Endothelial cell of umbilical vein (primary cell): ENCODE results near the gene MACROD2. TPM values are rescaled to one million over a fixed set of nuclear protein-coding genes. Genes with fewer than 3 reads are reported as not detected.

Experiments used
- BruUV-seq: library from RNA; stranded (reverse); fragments of 400-500 nt; replicated peaks from 2 replicates; lab custom pipeline; 2021; lab: Mats Ljungman, UMichigan
- CTCF ChIA-PET: fragments of 300-600, 350-600 bp; sonication (Branson Sonifier 250); formaldehyde crosslinking; loops from one replicate; lab custom pipeline; 2021; ENCODE audit warnings: antibody characterized with exemption, inconsistent platforms; lab: Charles Lee
- POLR2A ChIA-PET: fragments of 300-600, 350-600 bp; sonication (Branson Sonifier 250); formaldehyde crosslinking; loops from one replicate; lab custom pipeline; 2021; ENCODE audit warnings: antibody characterized with exemption, inconsistent platforms; lab: Charles Lee
- DNase-seq: peaks from one replicate; pipeline ENCODE4 v3.0.0-alpha.2; 2011; ENCODE audit warnings: low read depth, low spot score
- FAIRE-seq: peaks from 2 replicates; lab custom pipeline; 2011; peaks lifted over from hg19 to GRCh38; lab: Jason Lieb, UNC
- H2AFZ ChIP-seq: 2 replicates; pipeline ENCODE4 v1.6.0; 2012; ENCODE audit warnings: low read depth, low read length, control low read depth, inconsistent platforms
- H3K27ac ChIP-seq: 2 replicates; pipeline ENCODE4 v1.5.1; 2011; ENCODE audit warnings: low read depth, mild to moderate bottlenecking, control low read depth, low read length, moderate library complexity; ENCODE audit not compliant: insufficient read depth
- H3K27me3 ChIP-seq, 2 experiments: 2 replicates each; pipeline versions ENCODE4 v1.6.0 to v1.6.1; 2011; ENCODE audit warnings: low read length in 2 of 2, mixed read lengths in 1 of 2; ENCODE audit not compliant: control insufficient read depth in 2 of 2, insufficient read depth in 2 of 2
- H3K36me3 ChIP-seq, 2 experiments: 2 replicates in 1 of 2; 3 replicates in 1 of 2; pipeline ENCODE4 v1.5.1; 2011; ENCODE audit warnings: low read length in 2 of 2, mild to moderate bottlenecking in 1 of 2, moderate library complexity in 1 of 2; ENCODE audit not compliant: control insufficient read depth in 2 of 2, insufficient read depth in 2 of 2; ENCODE audit errors: extremely low read depth in 1 of 2
- H3K4me1 ChIP-seq: 3 replicates; pipeline ENCODE4 v1.5.1; 2011; ENCODE audit warnings: mild to moderate bottlenecking, low read length; ENCODE audit not compliant: control insufficient read depth, insufficient read depth; ENCODE audit errors: extremely low read depth
- H3K4me2 ChIP-seq: 2 replicates; pipeline ENCODE4 v1.6.1; 2011; ENCODE audit warnings: low read length, control low read depth, mixed read lengths; ENCODE audit not compliant: insufficient read depth
- H3K4me3 ChIP-seq, 3 experiments: fragments of 200-600 bp in 1 of 3; sonication (generic), shearing (Covaris generic) in 1 of 3; replicated peaks in 1 of 3; 2 replicates each; pipeline ENCODE4 v1.5.1; 2011 to 2016; ENCODE audit warnings: control low read depth in 3 of 3, low read length in 3 of 3, mild to moderate bottlenecking in 2 of 3, inconsistent platforms in 1 of 3, low read depth in 1 of 3, moderate library complexity in 1 of 3; ENCODE audit not compliant: insufficient read depth in 1 of 3
- H3K79me2 ChIP-seq: 2 replicates; pipeline ENCODE4 v1.6.0; 2012; ENCODE audit warnings: low read length, inconsistent platforms; ENCODE audit not compliant: control insufficient read depth, insufficient read depth
- H3K9ac ChIP-seq: replicated peaks from 2 replicates; pipeline ENCODE3; 2011; ENCODE audit warnings: low read length, control low read depth; ENCODE audit not compliant: insufficient read depth; ENCODE audit errors: extremely low read depth
- H3K9me1 ChIP-seq: replicated peaks from 3 replicates; pipeline ENCODE4 v1.6.0; 2011; ENCODE audit warnings: mild to moderate bottlenecking, low read length; ENCODE audit not compliant: control insufficient read depth, insufficient read depth; ENCODE audit errors: extremely low read depth
- H3K9me3 ChIP-seq: replicated peaks from 2 replicates; pipeline ENCODE4 v1.5.1; 2012; ENCODE audit warnings: low read length, inconsistent platforms; ENCODE audit not compliant: control insufficient read depth, insufficient read depth
- H4K20me1 ChIP-seq: replicated peaks from 2 replicates; pipeline ENCODE3; 2011; ENCODE audit warnings: mild to moderate bottlenecking, low read length; ENCODE audit not compliant: control insufficient read depth, insufficient read depth; ENCODE audit errors: extremely low read depth
- CTCF ChIP-seq, 2 donors: IDR thresholded peaks; 1 replicate in 1 of 2; 2 replicates in 1 of 2; pipeline ENCODE4 v1.5.1; 2011; ENCODE audit warnings: low read length in 2 of 2, mild to moderate bottlenecking in 2 of 2, moderate library complexity in 2 of 2, control low read depth in 1 of 2, inconsistent platforms in 1 of 2, low read depth in 1 of 2; ENCODE audit not compliant: insufficient read depth in 1 of 2; ENCODE audit errors: extremely low read depth in 1 of 2
- EZH2 ChIP-seq: IDR thresholded peaks from 2 replicates; pipeline ENCODE4 v1.6.1; 2012; ENCODE audit warnings: borderline replicate concordance, low read depth, mild to moderate bottlenecking, moderate library complexity, low read length, inconsistent platforms; ENCODE audit not compliant: severe bottlenecking
- FOS ChIP-seq: IDR thresholded peaks from 2 replicates; pipeline ENCODE4 v1.6.1; 2011; ENCODE audit warnings: mild to moderate bottlenecking, low read length, moderate library complexity, borderline replicate concordance; ENCODE audit not compliant: insufficient read depth
- GATA2 ChIP-seq: IDR thresholded peaks from 2 replicates; pipeline ENCODE4 v1.7.0; 2011; ENCODE audit warnings: low read depth, mild to moderate bottlenecking, moderate library complexity, mixed read lengths, low read length; ENCODE audit not compliant: insufficient read length, insufficient read depth
- JUN ChIP-seq: IDR thresholded peaks from 2 replicates; pipeline ENCODE4 v1.6.1; 2011; ENCODE audit warnings: borderline replicate concordance, low read depth; ENCODE audit not compliant: insufficient read length, insufficient read depth
- MAX ChIP-seq: IDR thresholded peaks from 2 replicates; pipeline ENCODE4 v1.6.1; 2011; ENCODE audit not compliant: insufficient read depth, insufficient read length
- MYC ChIP-seq: IDR thresholded peaks from one replicate; pipeline ENCODE4 v1.6.1; 2011; ENCODE audit warnings: mild to moderate bottlenecking, low read depth, low read length
- POLR2A ChIP-seq: IDR thresholded peaks from 2 replicates; pipeline ENCODE4 v1.6.1; 2012; ENCODE audit warnings: low read depth, mild to moderate bottlenecking, control low read depth, low read length
- POLR2AphosphoS5 ChIP-seq: IDR thresholded peaks from 2 replicates; pipeline ENCODE4 v1.6.1; 2012; ENCODE audit warnings: low read depth, mild to moderate bottlenecking, control low read depth, low read length, moderate library complexity; ENCODE audit not compliant: insufficient read depth
- dilution Hi-C: fragments of 300-500 bp; cut with MboI; formaldehyde crosslinking; loops from one replicate; pipeline ENCODE4 v1.15.0; 2019; ENCODE audit warnings: low sequenced_read_pairs; ENCODE audit not compliant: extremely low pct_ligation_motif_present
- intact Hi-C: fragments of 100-400 bp; cut with micrococcal nuclease; formaldehyde crosslinking; loops from one replicate; pipeline ENCODE4 v1.10.0; 2022
- polyA plus RNA-seq, 4 experiments: library from polyadenylated mRNA; depleted of rRNA in 3 of 4; stranded (reverse) in 3 of 4; unstranded in 1 of 4; fragments of >200 nt; gene quantifications; 2 replicates each; pipeline versions ENCODE4 v1.2.1 to v1.2.3, GENCODE V29; 2011 to 2012; ENCODE audit warnings: missing spikeins in 1 of 4
- total RNA-seq: library from RNA; stranded (reverse); gene quantifications from 2 replicates; pipeline ENCODE4 v1.2.3, GENCODE V29; 2021

MACROD2 gene
- total and polyA plus RNA-seq, 2 donors (not counting 3 experiments of a cell fraction or from before 2014, with no cell fraction given): 0.11 to 0.73 TPM

DNA sequence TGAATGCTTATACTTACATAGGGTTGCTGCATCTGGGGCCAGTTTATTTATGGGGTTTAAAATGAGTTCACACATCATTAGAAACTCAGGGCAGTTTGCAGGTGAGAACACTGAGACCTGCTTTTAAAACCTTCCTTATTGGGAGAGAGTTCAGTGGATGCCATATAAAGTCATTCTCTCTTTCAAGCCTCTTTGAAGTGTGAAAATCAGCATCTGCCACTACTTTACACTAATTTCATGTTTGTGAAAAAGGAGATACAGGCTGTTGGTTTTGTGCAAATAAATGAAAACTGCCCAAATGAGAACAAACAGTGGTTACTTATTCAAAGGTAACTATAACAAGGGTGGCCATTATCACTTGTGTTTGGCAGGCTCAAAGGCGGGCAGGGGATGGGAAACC lies 2047.4 kb downstream of the MACROD2 start:
- no peaks in the 10 kb centered on the region for H3K9me3 ChIP-seq
- TF ChIP-seq MAX: no peak
- TF ChIP-seq CTCF (IDR thresholded peaks at IDR 0.05; ENCODE audit: extremely low read depth in 1 of 2, insufficient read depth in 1 of 2, low read depth in 1 of 2, low read length in 2 of 2): no peak
- BruUV-seq: no TSS peak
- ChIA-PET POLR2A (no interaction called here), CTCF (no interaction called here)
- DNase-seq (no peak), FAIRE-seq (no peak)
- no peaks in the 10 kb centered on the region for H3K27me3 ChIP-seq
- no peaks in the 10 kb centered on the region for H3K9me1 ChIP-seq
- dilution Hi-C loops (no loop called here), intact Hi-C loops (no loop called here)
- no peaks in the 10 kb centered on the region for H3K79me2 ChIP-seq
- H3K27ac ChIP-seq: no peak overlapping the region
- no peak overlapping the region for H3K4me3 ChIP-seq
- no peaks in the 10 kb centered on the region for H3K36me3 ChIP-seq
- no peaks in the 10 kb centered on the region for H4K20me1 ChIP-seq
- H3K4me1 ChIP-seq: no peaks in the 10 kb centered on the region
- H3K4me2 ChIP-seq: no peak overlapping the region
- no peak overlapping the region for H2AFZ ChIP-seq
- H3K9ac ChIP-seq: no peak overlapping the region

- intact Hi-C loops (no loop called here), dilution Hi-C loops (no loop called here)
- FAIRE-seq: no peak
- Histone ChIP-seq H3K4me3 (no peak overlapping the region), H3K9ac (no peak overlapping the region), H2AFZ (no peak overlapping the region), H3K9me3 (no peaks in the 10 kb centered on the region), H4K20me1 (no peaks in the 10 kb centered on the region), H3K4me2 (no peak overlapping the region), H3K36me3 (no peaks in the 10 kb centered on the region), H3K4me1 (no peaks in the 10 kb centered on the region), H3K27me3 (no peaks in the 10 kb centered on the region), H3K27ac (no peak overlapping the region), H3K79me2 (no peaks in the 10 kb centered on the region), H3K9me1 (no peaks in the 10 kb centered on the region)
- ChIA-PET CTCF (no interaction called here), POLR2A (no interaction called here)
- no peak for DNase-seq
- no TSS peak for BruUV-seq
- TF ChIP-seq POLR2AphosphoS5 (no peak), MAX (no peak), MYC (no peak), FOS (no peak), EZH2 (no peak), JUN (no peak), GATA2 (no peak), POLR2A (no peak), CTCF (IDR thresholded peaks at IDR 0.05; ENCODE audit: extremely low read depth in 1 of 2, insufficient read depth in 1 of 2, low read depth in 1 of 2, low read length in 2 of 2) (no peak)
Measured at GRCh38 chr20:16043931-16044330, 2048.6 kb downstream of the MACROD2 start.
